Thyroid gland (tissue), 4 donors: ENCODE data around the gene CRYAB. TPM values are rescaled to one million over a fixed set of nuclear protein-coding genes. Genes with fewer than 3 reads are reported as not detected.

Experiments used
- DNase-seq, 2 donors: peaks; one replicate each; pipeline ENCODE4 v3.0.0-alpha.2; 2019
- H3K27ac ChIP-seq, 3 donors: fragments of 200-600 bp; sonication (generic); 1 replicate in 2 of 3; 2 replicates in 1 of 3; pipeline ENCODE4 v1.5.1; 2016 to 2019; ENCODE audit warnings: mild to moderate bottlenecking in 1 of 3, moderate library complexity in 1 of 3
- H3K27me3 ChIP-seq: fragments of 200-600 bp; sonication (generic); one replicate; pipeline ENCODE4 v1.5.1; 2019
- H3K36me3 ChIP-seq, 2 donors: fragments of 200-600 bp; sonication (generic); one replicate each; pipeline ENCODE4 v1.5.1; 2016 to 2019
- H3K4me1 ChIP-seq, 2 donors: fragments of 200-600 bp; sonication (generic); one replicate each; pipeline ENCODE4 v1.5.1; 2017 to 2019
- H3K4me3 ChIP-seq, 3 donors: fragments of 200-600 bp; sonication (generic); replicated peaks in 1 of 3; 1 replicate in 2 of 3; 2 replicates in 1 of 3; pipeline ENCODE4 v1.5.1; 2016; ENCODE audit warnings: mild to moderate bottlenecking in 1 of 3
- H3K9me3 ChIP-seq: fragments of 200-600 bp; sonication (generic); one replicate; pipeline ENCODE4 v1.5.1; 2017
- CTCF ChIP-seq, 6 experiments: fragments of 200-600 bp in 3 of 6; fragments of 450-650 bp in 3 of 6; sonication (generic) in 3 of 6; IDR thresholded peaks; one replicate each; pipeline ENCODE4 v1.5.1; 2016 to 2019; ENCODE audit warnings: antibody characterized with exemption in 6 of 6, mild to moderate bottlenecking in 2 of 6, inconsistent platforms in 1 of 6, moderate library complexity in 1 of 6
- POLR2A ChIP-seq, 2 donors: fragments of 450-650 bp; IDR thresholded peaks; one replicate each; pipeline ENCODE4 v1.6.1; 2017; ENCODE audit warnings: antibody characterized with exemption in 2 of 2, mild to moderate bottlenecking in 2 of 2, moderate library complexity in 1 of 2
- WGBS, 2 donors: methylation state at CpG; one replicate each; pipeline ENCODE4 v1.1.5; 2017; 5-methylcytosine and 5-hydroxymethylcytosine counted together
- intact Hi-C: fragments of 100-400 bp; cut with DNase I; formaldehyde crosslinking; loops from one replicate; pipeline ENCODE4 v1.15.1; 2023
- total RNA-seq, 4 donors: library from RNA; depleted of rRNA; stranded (reverse); fragments of >200 nt; gene quantifications; one replicate each; pipeline ENCODE4 v1.2.3, GENCODE V29; 2016

Gene CRYAB
- total RNA-seq, 4 donors from 2014 or later = 174 to 350 (median 250) TPM

GRCh38 chr11:111917312-111917711, 5.7 kb upstream of the CRYAB start:
- Histone ChIP-seq H3K27me3 (no peaks in the 10 kb centered on the region), H3K36me3 (no peaks in the 10 kb centered on the region), H3K9me3 (no peaks in the 10 kb centered on the region), H3K4me1 (peaks cover 61 to 69% of the 10 kb centered on the region in 2 donors), H3K27ac (peak overlapping the region; percentile 95 to 100 (median 98)), H3K4me3 (no peak overlapping the region)
- WGBS, 2 donors = 85 to 98% methylated on average over 2 of the region's 2 CpGs
- TF ChIP-seq POLR2A (IDR thresholded peaks at IDR 0.05) (no peak), CTCF (IDR thresholded peaks at IDR 0.05) (no peak)
- intact Hi-C loops = no loop called here
- no peak for DNase-seq

DNA sequence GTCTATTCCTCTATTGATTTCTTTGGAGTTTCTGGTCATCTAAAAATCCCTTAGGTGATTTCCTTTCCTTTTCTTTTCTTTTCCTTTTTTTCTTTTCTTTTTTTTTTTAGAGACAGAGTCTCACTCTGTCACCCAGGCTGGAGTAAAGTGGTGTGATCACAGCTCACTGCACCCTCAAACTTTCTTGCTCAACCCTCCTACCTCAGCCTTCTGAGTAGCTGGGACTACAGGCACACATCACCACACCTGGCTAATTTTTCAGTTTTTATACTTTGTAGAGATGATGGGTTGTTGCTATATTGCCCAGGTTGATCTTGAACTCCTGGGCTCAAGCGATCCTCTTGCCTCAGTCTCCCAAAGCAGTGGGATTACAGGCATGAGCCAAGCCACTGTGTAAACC, 5.2 kb upstream of the CRYAB start:
- Histone ChIP-seq H3K36me3 (no peaks in the 10 kb centered on the region), H3K4me3 (no peak overlapping the region), H3K27me3 (no peaks in the 10 kb centered on the region), H3K9me3 (no peaks in the 10 kb centered on the region), H3K27ac (peak overlapping the region; percentile 95 to 100 (median 98)), H3K4me1 (peaks cover 59 to 68% of the 10 kb centered on the region in 2 donors)
- intact Hi-C loops = no loop called here
- peak; percentile 73 to 75 for DNase-seq
- TF ChIP-seq POLR2A (IDR thresholded peaks at IDR 0.05) = peak in 1 of 2 donors; percentile 57
- no peak for TF ChIP-seq CTCF (IDR thresholded peaks at IDR 0.05)
- 33 to 44% methylated on average over 1 of the region's 1 CpG for WGBS, 2 donors

DNA sequence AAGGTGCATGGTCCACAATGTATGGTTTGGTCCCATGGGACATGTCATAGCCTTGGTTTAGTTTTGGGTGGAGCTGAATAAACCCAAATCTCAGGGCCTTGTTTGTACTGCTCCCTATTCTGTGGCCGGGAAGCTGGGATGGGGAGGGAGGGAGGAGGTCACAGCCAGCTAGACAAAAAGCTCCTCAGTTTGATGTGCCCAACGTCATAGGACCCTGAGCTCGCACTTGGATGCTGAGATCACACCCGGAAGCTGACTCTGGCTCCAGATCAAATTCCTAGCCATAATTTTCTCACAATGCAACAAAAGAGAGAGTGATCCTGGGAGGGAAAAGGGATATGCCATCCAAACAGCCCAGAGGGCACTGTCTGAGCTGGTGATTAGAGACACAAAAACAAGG, 2.4 kb upstream of the CRYAB start:
- Histone ChIP-seq H3K4me1 (peaks cover 67 to 72% of the 10 kb centered on the region in 2 donors), H3K9me3 (no peaks in the 10 kb centered on the region), H3K27me3 (no peaks in the 10 kb centered on the region), H3K27ac (peak overlapping the region; percentile 98 to 100 (median 98)), H3K36me3 (peaks cover 0 to 7% of the 10 kb centered on the region in 2 donors), H3K4me3 (peak overlapping the region in 1 of 3 donors; percentile 45)
- WGBS, 2 donors = 5 to 14% methylated on average over 4 of the region's 4 CpGs
- TF ChIP-seq POLR2A (IDR thresholded peaks at IDR 0.05) (peak in 1 of 2 donors; percentile 63), CTCF (IDR thresholded peaks at IDR 0.05) (no peak)
- peak; percentile 68 to 74 for DNase-seq
- intact Hi-C loops = no loop called here

DNA sequence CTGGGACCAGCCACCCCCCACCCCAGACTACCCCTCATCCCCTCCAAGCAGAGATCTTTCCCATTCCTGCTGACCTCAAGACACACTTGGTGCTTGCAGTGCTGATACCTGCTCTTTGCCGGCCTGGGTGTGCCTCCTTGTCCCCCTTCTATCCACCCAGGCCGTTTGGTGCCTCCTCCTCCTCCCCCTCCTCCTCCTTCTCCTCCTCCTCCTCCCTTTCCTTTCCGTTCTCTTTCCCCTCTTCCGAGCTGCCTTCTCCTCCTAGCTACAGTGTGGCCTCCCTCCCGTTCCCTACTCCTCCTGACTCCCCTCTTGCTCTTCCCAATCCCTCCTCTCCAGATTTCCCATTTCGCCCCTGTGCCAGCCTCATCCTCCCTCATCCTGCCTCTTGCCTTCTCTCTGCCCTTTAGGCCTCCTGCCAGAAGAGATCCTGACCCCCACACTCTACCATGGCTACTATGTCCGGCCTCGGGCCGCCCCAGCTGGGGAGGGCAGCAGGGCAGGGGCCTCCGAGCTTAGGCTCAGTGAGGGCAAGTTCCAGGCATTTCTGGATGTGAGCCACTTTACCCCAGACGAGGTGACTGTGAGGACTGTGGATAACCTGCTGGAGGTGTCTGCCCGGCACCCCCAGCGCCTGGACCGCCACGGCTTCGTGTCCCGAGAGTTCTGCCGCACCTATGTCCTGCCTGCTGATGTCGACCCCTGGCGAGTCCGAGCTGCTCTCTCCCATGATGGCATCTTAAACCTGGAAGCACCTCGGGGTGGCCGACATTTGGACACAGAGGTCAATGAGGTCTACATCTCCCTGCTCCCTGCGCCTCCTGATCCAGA, 1.7 kb upstream of the CRYAB start:
- H3K9me3 ChIP-seq = no peaks in the 10 kb centered on the region
- peak in 1 of 2 donors; percentile 18 for DNase-seq
- H3K27me3 ChIP-seq = no peaks in the 10 kb centered on the region
- TF ChIP-seq CTCF (IDR thresholded peaks at IDR 0.05) = no peak
- WGBS, 2 donors = 57 to 58% methylated on average over 14 to 16 of the region's 24 CpGs
- H3K36me3 ChIP-seq = peaks cover 0 to 7% of the 10 kb centered on the region in 2 donors
- peak overlapping the region; percentile 98 to 100 (median 98) for H3K27ac ChIP-seq
- intact Hi-C loops = no loop called here
- H3K4me3 ChIP-seq = peak overlapping the region in 1 of 3 donors; percentile 45
- H3K4me1 ChIP-seq = peaks cover 66 to 70% of the 10 kb centered on the region in 2 donors

DNA sequence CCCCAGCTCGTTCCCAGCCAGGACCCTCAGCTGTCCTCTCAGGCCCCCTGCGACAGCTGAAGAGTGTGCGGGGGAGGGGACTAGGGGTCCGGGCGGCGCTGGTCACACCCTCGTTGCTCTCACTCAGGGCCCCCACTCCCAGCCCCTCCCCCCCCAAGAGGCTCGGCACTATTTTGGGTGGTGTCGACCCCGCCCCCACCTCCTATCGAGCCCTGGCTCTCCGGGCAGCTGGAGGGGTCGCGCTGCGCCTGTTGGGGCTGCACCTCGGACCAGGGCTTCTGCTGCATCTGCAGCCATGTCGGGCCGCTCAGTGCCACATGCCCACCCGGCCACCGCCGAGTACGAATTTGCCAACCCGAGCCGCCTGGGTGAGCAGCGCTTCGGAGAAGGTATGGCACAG, 965 bp upstream of the CRYAB start, which contains the start of gene HSPB2:
Gene HSPB2, plus strand, starts transcription at position 200 of the 400 bp plus-strand sequence. Its CDS starts 96 bp downstream, at position 296.
- intact Hi-C loops = no loop called here
- Histone ChIP-seq H3K9me3 (no peaks in the 10 kb centered on the region), H3K27ac (peak within 1 kb of the TSS; percentile 98 to 100 (median 98)), H3K4me1 (peaks cover 59 to 63% of the 10 kb centered on the region in 2 donors), H3K4me3 (peak within 1 kb of the TSS in 2 of 3 donors; percentile 32 to 45), H3K27me3 (no peaks in the 10 kb centered on the region), H3K36me3 (peaks cover 0 to 7% of the 10 kb centered on the region in 2 donors)
- peak in 1 of 2 donors; percentile 34 for DNase-seq
- 15 to 16% methylated on average over 7 to 8 of the region's 26 CpGs for WGBS, 2 donors
- no peak for TF ChIP-seq POLR2A (IDR thresholded peaks at IDR 0.05)
- TF ChIP-seq CTCF (IDR thresholded peaks at IDR 0.05) = no peak
